Stimulated activated naive B cell treated with anti-CD40 and anti-IgM and Interleukin-4, amounts not matched to agents 10 μg/mL and 1 μg/mL and 100 μg/mL, for 72 hours (primary cell): ENCODE measurements around the gene PRAMEF17.
"Not testable (repeated sequence)": the region's sequence is repeated elsewhere in the genome, so short reads cannot be mapped to it uniquely, and the experiment has no call there.

Source experiments
- ATAC-seq, 2 donors: fragments of 150-1000 bp; cut with Tn5 transposase; replicated peaks; 2 replicates each; pipeline ENCODE4 v1.10.0; 2021; ENCODE audit warnings: moderate library complexity in 1 of 2
- DNase-seq: peaks from one replicate; pipeline ENCODE4 v3.0.0; 2021
- H3K27ac Mint-ChIP-seq: one replicate; pipeline ENCODE4 v1.8.0; 2022; ENCODE audit warnings: mild to moderate bottlenecking, mixed read lengths
- H3K27me3 Mint-ChIP-seq, 2 donors: one replicate each; pipeline ENCODE4 v1.8.0; 2022; ENCODE audit warnings: mixed read lengths in 2 of 2
- H3K36me3 Mint-ChIP-seq, 2 donors: one replicate each; pipeline ENCODE4 v1.8.0; 2022; ENCODE audit warnings: mixed read lengths in 2 of 2, mild to moderate bottlenecking in 1 of 2
- H3K4me1 Mint-ChIP-seq, 2 donors: one replicate each; pipeline ENCODE4 v1.8.0; 2022; ENCODE audit warnings: mixed read lengths in 2 of 2, mild to moderate bottlenecking in 1 of 2
- H3K4me3 Mint-ChIP-seq, 2 donors: one replicate each; pipeline ENCODE4 v1.8.0; 2022; ENCODE audit warnings: mild to moderate bottlenecking in 2 of 2, mixed read lengths in 2 of 2, moderate library complexity in 1 of 2
- H3K9me3 Mint-ChIP-seq, 2 donors: one replicate each; pipeline ENCODE4 v1.8.0; 2022; ENCODE audit warnings: mixed read lengths in 2 of 2, mild to moderate bottlenecking in 1 of 2

PRAMEF17 gene

DNA sequence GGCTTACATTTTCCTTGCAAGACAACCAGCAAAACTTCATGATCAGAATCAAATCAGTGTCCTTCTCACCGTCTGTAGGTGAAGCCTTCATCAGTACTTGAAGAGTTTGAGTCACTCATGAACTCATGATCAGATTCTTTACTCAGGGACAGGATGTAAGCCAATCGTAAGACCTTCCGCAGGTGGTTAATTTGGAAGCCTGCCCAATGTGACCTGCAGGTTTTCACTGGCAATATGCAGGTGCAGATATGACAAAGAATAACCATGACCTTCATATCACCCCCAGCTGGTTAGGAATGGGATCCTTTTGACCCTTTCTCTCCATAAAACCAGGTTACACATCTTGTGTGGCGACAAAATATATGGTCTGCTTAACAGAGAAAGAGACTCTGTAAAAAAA is 18.4 kb downstream of the PRAMEF17 start:
- no peaks in the 10 kb centered on the region for H3K4me1 Mint-ChIP-seq
- no peak overlapping the region for H3K27ac Mint-ChIP-seq
- H3K36me3 Mint-ChIP-seq: no peaks in the 10 kb centered on the region
- DNase-seq: no peak
- H3K27me3 Mint-ChIP-seq: peaks cover 4 to 24% of the 10 kb centered on the region in 2 donors
- no peak for ATAC-seq
- H3K9me3 Mint-ChIP-seq: peaks cover 0 to 2% of the 10 kb centered on the region in 2 donors
- H3K4me3 Mint-ChIP-seq: no peak overlapping the region

DNA sequence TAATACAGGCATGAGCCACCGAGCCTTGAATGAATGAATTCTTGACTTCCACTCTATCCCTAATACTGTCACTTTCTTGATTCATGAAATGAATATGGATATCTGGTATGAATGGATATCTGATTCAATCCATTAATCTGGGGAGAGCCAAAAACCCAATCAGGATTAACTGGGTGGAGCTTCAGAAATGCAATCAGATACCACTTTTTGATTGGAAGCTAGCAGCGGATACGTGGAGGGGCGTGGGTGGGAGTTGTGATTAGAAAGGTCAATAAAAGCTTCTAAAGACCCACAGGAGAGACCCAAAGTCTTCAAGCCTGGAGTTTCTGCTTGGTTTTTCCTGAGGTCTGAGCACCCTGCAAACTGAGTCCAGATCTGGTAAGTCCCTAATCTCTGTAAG is 20.7 kb downstream of the PRAMEF17 start, which contains the start of gene PRAMEF20:
TSS of gene PRAMEF20 (plus strand) at position 301 of the 400 bp plus-strand sequence. CDS start 5,905 bp downstream, outside the sequence.
- not testable (repeated sequence) for H3K36me3 Mint-ChIP-seq, H3K9me3 Mint-ChIP-seq, ATAC-seq, H3K4me3 Mint-ChIP-seq, DNase-seq, H3K4me1 Mint-ChIP-seq, H3K27ac Mint-ChIP-seq
- peaks cover 0 to 15% of the 10 kb centered on the region in 2 donors for H3K27me3 Mint-ChIP-seq

DNA sequence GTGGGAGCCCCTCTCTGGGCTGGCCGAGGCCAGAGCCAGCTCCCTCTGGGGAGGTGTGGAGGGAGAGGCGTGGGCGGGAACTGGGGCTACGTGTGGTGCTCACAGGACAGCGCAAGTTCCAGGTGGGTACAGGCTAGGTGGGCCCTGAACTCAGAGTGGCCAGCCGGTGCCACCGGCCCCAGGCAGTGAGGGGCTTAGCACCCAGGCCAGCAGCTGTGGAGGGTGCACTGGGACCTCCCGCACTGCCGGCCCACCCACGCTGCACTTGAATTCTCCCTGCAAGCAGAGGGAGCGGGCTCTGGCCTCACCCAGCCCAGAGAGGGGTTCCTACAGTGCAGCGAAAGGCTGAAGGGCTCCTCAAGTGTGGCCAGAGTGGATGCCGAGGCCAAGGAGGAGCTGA is 41.1 kb downstream of the PRAMEF17 start:
- H3K27ac Mint-ChIP-seq: no peak overlapping the region
- no peak overlapping the region for H3K4me3 Mint-ChIP-seq
- DNase-seq (no peak), ATAC-seq (no peak)
- no peaks in the 10 kb centered on the region for H3K4me1 Mint-ChIP-seq
- H3K36me3 Mint-ChIP-seq: no peaks in the 10 kb centered on the region
- H3K27me3 Mint-ChIP-seq: peaks cover 0 to 15% of the 10 kb centered on the region in 2 donors
- H3K9me3 Mint-ChIP-seq: peaks cover 0 to 4% of the 10 kb centered on the region in 2 donors

DNA sequence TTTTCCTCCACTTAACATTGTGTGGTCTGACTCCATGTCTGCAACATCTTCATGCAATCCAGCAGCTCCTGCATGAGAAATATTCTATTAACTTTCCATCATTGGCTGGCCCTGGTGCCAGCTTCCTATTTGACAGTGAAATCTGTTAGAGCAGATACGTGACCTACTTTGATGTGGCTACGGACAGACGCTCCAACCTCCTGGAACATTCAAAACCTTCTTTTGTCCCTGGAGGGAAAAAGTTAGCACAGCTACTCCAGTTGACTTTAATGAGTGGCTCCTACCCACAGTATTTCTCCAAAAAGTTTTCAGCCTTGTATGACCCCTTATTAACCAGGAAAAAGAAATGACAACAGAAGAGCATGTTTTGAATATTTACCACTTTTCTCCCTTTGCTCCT is 42.8 kb downstream of the PRAMEF17 start:
- peaks cover 0 to 4% of the 10 kb centered on the region in 2 donors for H3K9me3 Mint-ChIP-seq
- ATAC-seq (no peak), DNase-seq (no peak)
- no peaks in the 10 kb centered on the region for H3K36me3 Mint-ChIP-seq
- no peak overlapping the region for H3K4me3 Mint-ChIP-seq
- no peak overlapping the region for H3K27ac Mint-ChIP-seq
- H3K4me1 Mint-ChIP-seq: no peaks in the 10 kb centered on the region
- H3K27me3 Mint-ChIP-seq: peaks cover 8 to 13% of the 10 kb centered on the region in 2 donors

DNA sequence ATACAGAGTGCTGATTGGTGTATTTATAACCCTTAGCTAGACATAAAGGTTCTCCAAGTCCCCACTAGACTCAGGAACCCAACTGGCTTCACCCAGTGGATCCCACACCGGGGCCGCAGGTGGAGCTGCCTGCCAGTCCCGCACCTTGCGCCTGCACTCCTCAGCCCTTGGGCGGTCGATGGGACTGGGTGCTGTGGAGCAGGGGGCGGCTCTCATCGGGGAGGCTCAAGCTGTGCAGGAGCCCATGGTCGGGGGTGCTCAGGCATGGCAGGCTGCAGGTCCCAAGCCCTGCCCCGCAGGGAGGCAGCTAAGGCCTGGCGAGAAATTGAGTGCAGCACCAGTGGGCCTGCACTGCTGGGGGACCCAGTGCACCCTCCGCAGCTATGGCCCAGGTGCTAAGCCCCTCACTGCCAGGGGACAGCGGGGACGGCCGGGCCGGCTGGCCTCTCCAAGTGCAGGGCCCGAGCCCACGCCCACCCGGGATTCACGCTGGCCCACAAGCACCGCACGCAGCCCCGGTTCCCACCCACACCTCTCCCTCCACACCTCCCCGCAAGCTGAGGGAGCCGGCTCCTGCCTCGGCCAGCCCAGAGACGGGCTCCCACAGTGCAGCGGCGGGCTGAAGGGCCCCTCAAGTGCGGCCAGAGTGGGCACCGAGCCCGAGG is 44.4 kb downstream of the PRAMEF17 start:
- peaks cover 8 to 17% of the 10 kb centered on the region in 2 donors for H3K27me3 Mint-ChIP-seq
- not testable (repeated sequence) for DNase-seq, H3K27ac Mint-ChIP-seq, H3K36me3 Mint-ChIP-seq, H3K4me1 Mint-ChIP-seq, H3K4me3 Mint-ChIP-seq, H3K9me3 Mint-ChIP-seq, ATAC-seq

DNA sequence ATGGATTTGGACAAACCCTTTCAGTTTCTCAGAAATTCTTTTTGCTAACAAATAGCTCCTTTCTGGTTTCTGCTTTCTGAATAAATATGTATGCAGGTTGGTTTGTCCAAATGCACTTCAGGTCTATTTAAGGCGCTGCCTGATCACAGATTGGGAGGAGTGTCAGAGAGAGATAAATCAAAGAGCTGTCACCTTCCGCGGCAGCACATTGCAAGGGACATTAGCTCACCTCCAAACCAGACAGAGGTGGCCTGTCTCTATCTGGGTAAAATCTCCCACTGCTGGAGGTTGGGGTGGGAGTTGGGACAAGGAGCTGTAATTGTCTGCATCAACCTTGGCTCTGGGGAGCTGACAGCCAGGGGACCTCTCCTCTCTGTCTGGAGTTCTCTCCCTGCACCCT is 46.0 kb downstream of the PRAMEF17 start:
- H3K27me3 Mint-ChIP-seq: peaks cover 8 to 17% of the 10 kb centered on the region in 2 donors
- H3K27ac Mint-ChIP-seq: no peak overlapping the region
- no peak for ATAC-seq
- H3K9me3 Mint-ChIP-seq: peaks cover 0 to 4% of the 10 kb centered on the region in 2 donors
- H3K36me3 Mint-ChIP-seq: no peaks in the 10 kb centered on the region
- no peaks in the 10 kb centered on the region for H3K4me1 Mint-ChIP-seq
- no peak overlapping the region for H3K4me3 Mint-ChIP-seq
- no peak for DNase-seq

DNA sequence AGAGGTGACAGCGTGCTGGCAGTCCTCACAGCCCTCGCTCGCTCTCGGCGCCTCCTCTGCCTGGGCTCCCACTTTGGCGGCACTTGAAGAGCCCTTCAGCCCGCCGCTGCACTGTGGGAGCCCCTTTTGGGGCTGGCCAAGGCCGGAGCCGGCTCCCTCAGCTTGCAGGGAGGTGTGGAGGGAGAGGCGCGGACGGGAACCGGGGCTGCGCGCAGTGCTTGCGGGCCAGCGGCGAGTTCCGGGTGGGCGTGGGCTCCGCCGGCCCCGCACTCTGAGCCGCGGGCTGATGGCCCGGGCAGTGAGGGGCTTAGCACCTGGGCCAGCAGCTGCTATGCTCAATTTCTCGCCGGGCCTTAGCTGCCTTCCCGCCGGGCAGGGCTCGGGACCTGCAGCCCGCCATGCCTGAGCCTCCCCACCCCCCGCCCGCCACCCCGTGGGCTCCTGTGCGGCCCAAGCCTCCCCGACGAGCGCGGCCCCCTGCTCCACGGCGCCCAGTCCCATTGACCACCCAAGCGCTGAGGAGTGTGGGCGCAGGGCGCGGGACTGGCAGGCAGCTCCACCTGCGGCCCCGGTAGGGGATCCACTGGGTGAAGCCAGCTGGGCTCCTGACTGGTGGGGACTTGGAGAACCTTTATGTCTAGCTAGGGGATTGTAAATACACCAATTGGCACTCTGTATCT is 49.8 kb downstream of the PRAMEF17 start:
- not testable (repeated sequence) for H3K4me1 Mint-ChIP-seq, H3K27ac Mint-ChIP-seq, ATAC-seq, H3K9me3 Mint-ChIP-seq, DNase-seq, H3K36me3 Mint-ChIP-seq, H3K4me3 Mint-ChIP-seq
- peaks cover 8 to 17% of the 10 kb centered on the region in 2 donors for H3K27me3 Mint-ChIP-seq
